ENCODE measurements around the gene TRIM44.

GRCh38 chr11:35792846-35793192 is 130.2 kb downstream of the TRIM44 start:
- TF ChIP-seq, protein P1, sequence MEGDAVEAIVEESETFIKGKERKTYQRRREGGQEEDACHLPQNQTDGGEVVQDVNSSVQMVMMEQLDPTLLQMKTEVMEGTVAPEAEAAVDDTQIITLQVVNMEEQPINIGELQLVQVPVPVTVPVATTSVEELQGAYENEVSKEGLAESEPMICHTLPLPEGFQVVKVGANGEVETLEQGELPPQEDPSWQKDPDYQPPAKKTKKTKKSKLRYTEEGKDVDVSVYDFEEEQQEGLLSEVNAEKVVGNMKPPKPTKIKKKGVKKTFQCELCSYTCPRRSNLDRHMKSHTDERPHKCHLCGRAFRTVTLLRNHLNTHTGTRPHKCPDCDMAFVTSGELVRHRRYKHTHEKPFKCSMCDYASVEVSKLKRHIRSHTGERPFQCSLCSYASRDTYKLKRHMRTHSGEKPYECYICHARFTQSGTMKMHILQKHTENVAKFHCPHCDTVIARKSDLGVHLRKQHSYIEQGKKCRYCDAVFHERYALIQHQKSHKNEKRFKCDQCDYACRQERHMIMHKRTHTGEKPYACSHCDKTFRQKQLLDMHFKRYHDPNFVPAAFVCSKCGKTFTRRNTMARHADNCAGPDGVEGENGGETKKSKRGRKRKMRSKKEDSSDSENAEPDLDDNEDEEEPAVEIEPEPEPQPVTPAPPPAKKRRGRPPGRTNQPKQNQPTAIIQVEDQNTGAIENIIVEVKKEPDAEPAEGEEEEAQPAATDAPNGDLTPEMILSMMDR (conservative IDR thresholded peaks at IDR 0.05): no peak
- TF ChIP-seq ZFX (IDR thresholded peaks at IDR 0.05): no peak

All from C4-2B (cell line).